Kidney (tissue), 14 donors: ENCODE data around the gene MAPK8. TPM values are rescaled to one million over a fixed set of nuclear protein-coding genes. Genes with fewer than 3 reads are reported as not detected.

Experiments
- DNase-seq, 5 donors: peaks; one replicate each; pipeline ENCODE4 v3.0.0-alpha.2; 2013 to 2020
- FAIRE-seq: peaks from 2 replicates; lab custom pipeline; 2012; peaks lifted over from hg19 to GRCh38; lab: Jason Lieb, UNC
- H3K27ac ChIP-seq, 2 donors: one replicate each; pipeline ENCODE4 v1.7.0; 2013; ENCODE audit warnings: low read depth in 2 of 2, low read length in 2 of 2, inconsistent platforms in 1 of 2
- H3K27me3 ChIP-seq: one replicate; pipeline ENCODE4 v1.7.1; 2013; ENCODE audit warnings: low read length, inconsistent platforms; ENCODE audit not compliant: control insufficient read depth, insufficient read depth
- H3K36me3 ChIP-seq, 3 donors: one replicate each; pipeline versions ENCODE4 v1.7.0 to v1.7.1; 2013; ENCODE audit warnings: low read length in 3 of 3, control low read depth in 1 of 3, inconsistent platforms in 1 of 3; ENCODE audit not compliant: insufficient read depth in 3 of 3, control insufficient read depth in 2 of 3
- H3K4me1 ChIP-seq, 3 donors: one replicate each; pipeline versions ENCODE4 v1.7.0 to v1.7.1; 2013; ENCODE audit warnings: low read length in 3 of 3, inconsistent platforms in 1 of 3, low read depth in 1 of 3; ENCODE audit not compliant: control insufficient read depth in 2 of 3, insufficient read depth in 2 of 3
- H3K4me3 ChIP-seq, 3 donors: one replicate each; pipeline versions ENCODE4 v1.7.0 to v1.8.1; 2013; ENCODE audit warnings: low read length in 3 of 3, control low read depth in 1 of 3, inconsistent platforms in 1 of 3
- H3K9ac ChIP-seq, 3 donors: one replicate each; pipeline versions ENCODE4 v1.7.0 to v1.7.1; 2013; ENCODE audit warnings: low read length in 3 of 3, control low read depth in 1 of 3, inconsistent platforms in 1 of 3
- H3K9me3 ChIP-seq, 3 donors: one replicate each; pipeline versions ENCODE4 v1.7.0 to v1.7.1; 2013; ENCODE audit warnings: low read length in 3 of 3, control low read depth in 1 of 3, inconsistent platforms in 1 of 3; ENCODE audit not compliant: control insufficient read depth in 2 of 3, insufficient read depth in 1 of 3
- CTCF ChIP-seq: IDR thresholded peaks from 3 replicates; pipeline ENCODE4 v1.5.1; 2012; ENCODE audit warnings: mild to moderate bottlenecking, moderate library complexity, borderline replicate concordance; ENCODE audit not compliant: insufficient read depth; ENCODE audit errors: extremely low read depth
- intact Hi-C: fragments of 100-400 bp; cut with DNase I; formaldehyde crosslinking; loops from one replicate; pipeline ENCODE4 v1.11.1; 2022
- polyA plus RNA-seq: library from polyadenylated mRNA; stranded (reverse); fragments of 350-450 nt; fragmentation: Illumina TruSeq; extraction: RNeasy Lipid Tissue Mini Kit (QIAGEN cat#74804); gene quantifications from one replicate; pipeline ENCODE4 v1.2.3, GENCODE V29; 2014; ENCODE audit warnings: low read depth, low replicate concordance; ENCODE audit not compliant: insufficient read depth
- total RNA-seq: library from RNA; stranded (reverse); fragmentation: NEBNext Ultra II Directional; extraction: Animal tissue kit (Norgen Biotek cat#: 25700); gene quantifications from one replicate; pipeline ENCODE4 v1.2.1, GENCODE V29; 2021
- donor health status: control.
- donor health status: control.
- donor health status: control.
- donor health status: control.
- donor health status: control.
- donor health status: DM: yes; HTN: yes; CAD: no.
- donor health status: Normal renal cell carcinoma (clear cell type).

Gene MAPK8
- total and polyA plus RNA-seq, 2 donors from 2014 or later: 17.0 to 36.7 TPM

- no peak for TF ChIP-seq CTCF
- no peak overlapping the region for H3K4me3 ChIP-seq
- DNase-seq: no peak
- no peaks in the 10 kb centered on the region for H3K9me3 ChIP-seq
- no peaks in the 10 kb centered on the region for H3K36me3 ChIP-seq
- intact Hi-C loops: no loop called here
- H3K4me1 ChIP-seq: no peaks in the 10 kb centered on the region
- H3K27ac ChIP-seq: no peak overlapping the region
- FAIRE-seq: no peak
- H3K27me3 ChIP-seq: no peaks in the 10 kb centered on the region
- H3K9ac ChIP-seq: no peak overlapping the region
Observed at GRCh38 chr10:48266528-48266927, 39.9 kb upstream of the MAPK8 start.

- H3K27me3 ChIP-seq: no peaks in the 10 kb centered on the region
- H3K9me3 ChIP-seq: no peaks in the 10 kb centered on the region
- no peak for TF ChIP-seq CTCF
- no peak overlapping the region for H3K27ac ChIP-seq
- DNase-seq (no peak), FAIRE-seq (no peak)
- H3K4me1 ChIP-seq: no peaks in the 10 kb centered on the region
- no peak overlapping the region for H3K9ac ChIP-seq
- no peak overlapping the region for H3K4me3 ChIP-seq
- intact Hi-C loops: no loop called here
- no peaks in the 10 kb centered on the region for H3K36me3 ChIP-seq
Observed at GRCh38 chr10:48271047-48271730, 35.3 kb upstream of the MAPK8 start.

GRCh38 chr10:48272682-48273081, 33.8 kb upstream of the MAPK8 start:
- Histone ChIP-seq H3K9me3 (no peaks in the 10 kb centered on the region), H3K27ac (no peak overlapping the region), H3K27me3 (no peaks in the 10 kb centered on the region), H3K36me3 (no peaks in the 10 kb centered on the region), H3K4me3 (no peak overlapping the region), H3K4me1 (no peaks in the 10 kb centered on the region), H3K9ac (no peak overlapping the region)
- TF ChIP-seq CTCF: no peak
- intact Hi-C loops: no loop called here
- DNase-seq (no peak), FAIRE-seq (no peak)

- no peak for TF ChIP-seq CTCF
- intact Hi-C loops: no loop called here
- no peaks in the 10 kb centered on the region for H3K36me3 ChIP-seq
- no peak for DNase-seq
- no peak for FAIRE-seq
- no peaks in the 10 kb centered on the region for H3K27me3 ChIP-seq
- no peak overlapping the region for H3K27ac ChIP-seq
- H3K4me3 ChIP-seq: no peak overlapping the region
- H3K9ac ChIP-seq: no peak overlapping the region
- no peaks in the 10 kb centered on the region for H3K4me1 ChIP-seq
- H3K9me3 ChIP-seq: no peaks in the 10 kb centered on the region
Observed at GRCh38 chr10:48273741-48274140, 32.7 kb upstream of the MAPK8 start.
